ENCODE measurements around the gene CNOT3.
"Not testable (repeated sequence)": the region's sequence is repeated elsewhere in the genome, so short reads cannot be mapped to it uniquely, and the experiment has no call there.

The CNOT3 gene

GRCh38 chr19:54191811-54192453, 54.4 kb downstream of the CNOT3 start:
- no peak for DNase-seq (ENCODE audit: low spot score)

- DNase-seq (ENCODE audit: low spot score): no peak
Observed at GRCh38 chr19:54193011-54193410, 55.4 kb downstream of the CNOT3 start.

- not testable (repeated sequence) for DNase-seq (ENCODE audit: low spot score)
Observed at GRCh38 chr19:54194463-54194862, 56.9 kb downstream of the CNOT3 start.

GRCh38 chr19:54196536-54196935, 59.0 kb downstream of the CNOT3 start:
- DNase-seq (ENCODE audit: low spot score): no peak

- DNase-seq (ENCODE audit: low spot score): no peak
Observed at GRCh38 chr19:54197121-54197520, 59.6 kb downstream of the CNOT3 start.

GRCh38 chr19:54199401-54199800, 61.8 kb downstream of the CNOT3 start:
- no peak for DNase-seq (ENCODE audit: low spot score)

GRCh38 chr19:54201172-54201701, 63.7 kb downstream of the CNOT3 start:
- no peak for DNase-seq (ENCODE audit: low spot score)

GRCh38 chr19:54201980-54202379, 64.4 kb downstream of the CNOT3 start:
- no peak for DNase-seq (ENCODE audit: low spot score)

GRCh38 chr19:54203151-54203611, 65.6 kb downstream of the CNOT3 start:
- no peak for DNase-seq (ENCODE audit: low spot score)

GRCh38 chr19:54204767-54205468, 67.4 kb downstream of the CNOT3 start:
- DNase-seq (ENCODE audit: low spot score): no peak

All from CD4-positive, alpha-beta T cell treated with Interleukin-2 at 100 ng/mL for 4 hours (primary cell).